Measurements from ENCODE around the gene TIAL1.

DNA sequence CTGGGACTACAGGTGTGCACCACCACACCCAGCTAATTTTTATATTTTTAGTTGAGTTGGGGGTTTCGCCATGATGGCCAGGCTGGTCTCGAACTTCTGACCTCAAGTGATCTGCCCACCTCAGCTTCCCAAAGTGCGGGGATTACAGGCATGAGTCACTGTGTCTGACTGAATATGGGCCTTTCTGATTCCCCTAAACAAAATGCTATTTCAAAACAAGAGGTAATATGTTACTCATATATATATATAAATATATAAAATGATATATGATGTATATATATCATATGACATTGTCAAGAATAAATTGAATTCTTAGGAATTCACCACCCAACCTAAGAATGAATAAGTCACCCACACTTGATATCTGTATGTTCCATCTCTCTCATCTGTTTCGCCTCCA lies 12.8 kb upstream of the TIAL1 start:
- no peak for TF ChIP-seq CTCF (CRISPR knock-in tag; IDR thresholded peaks at IDR 0.05)
- TF ChIP-seq ESRRA (CRISPR knock-in tag; IDR thresholded peaks at IDR 0.05; ENCODE audit: low read depth) = no peak
- no peak for TF ChIP-seq ZNF24 (IDR thresholded peaks at IDR 0.05)
- no peak for TF ChIP-seq ZNF274 (CRISPR knock-in tag; IDR thresholded peaks at IDR 0.05)
- no peak for TF ChIP-seq BCLAF1 (IDR thresholded peaks at IDR 0.05)
- no peak for TF ChIP-seq TBP (CRISPR knock-in tag; IDR thresholded peaks at IDR 0.05)
- TF ChIP-seq RFX1 (IDR thresholded peaks at IDR 0.05) = no peak
- no peak for TF ChIP-seq NFKB2 (CRISPR knock-in tag; IDR thresholded peaks at IDR 0.05; ENCODE audit: borderline replicate concordance)
- no peak for TF ChIP-seq BHLHE40 (IDR thresholded peaks at IDR 0.05; ENCODE audit: low read length)
- TF ChIP-seq KLF6 (CRISPR knock-in tag; IDR thresholded peaks at IDR 0.05) = no peak
- no peak for TF ChIP-seq ZNF562 (CRISPR knock-in tag; IDR thresholded peaks at IDR 0.05; ENCODE audit: borderline replicate concordance)
- TF ChIP-seq FOXJ3 (CRISPR knock-in tag; IDR thresholded peaks at IDR 0.05; ENCODE audit: borderline replicate concordance) = no peak
- no peak for TF ChIP-seq EP300 (IDR thresholded peaks at IDR 0.05; ENCODE audit: low read depth in 2 of 2, low read length in 2 of 2)
- TF ChIP-seq EP300 (CRISPR knock-in tag; IDR thresholded peaks at IDR 0.05; ENCODE audit: borderline replicate concordance) = no peak
- TF ChIP-seq POLR2AphosphoS5 (IDR thresholded peaks at IDR 0.05; ENCODE audit: low read depth, low read length) = no peak

Measured in HepG2 (cell line).